K562 (cell line): ENCODE measurements around the gene ZNF860. TPM values are rescaled to one million over a fixed set of nuclear protein-coding genes. Genes with fewer than 3 reads are reported as not detected.

Source experiments
- CBX2 ChIP-seq: fragments of 200-600 bp; sonication (generic); IDR thresholded peaks from one replicate; pipeline ENCODE4 v1.6.1; 2012; ENCODE audit warnings: mild to moderate bottlenecking, low read length, inconsistent platforms; ENCODE audit not compliant: insufficient read depth, poor library complexity, severe bottlenecking
- E2F3 ChIP-seq: fragments of 250-450 bp; sonication (Bioruptor Pico); IDR thresholded peaks from 2 replicates; pipeline ENCODE4 v1.4.0; 2020; ENCODE audit warnings: mild to moderate bottlenecking
- GATA2 ChIP-seq: sonication (generic); formaldehyde crosslinking; IDR thresholded peaks from 2 replicates; pipeline ENCODE4 v1.4.0; 2020; ENCODE audit warnings: mild to moderate bottlenecking, missing genetic modification reagents
- KLF1 ChIP-seq: fragments of 450-650 bp; IDR thresholded peaks from 2 replicates; pipeline ENCODE4 v1.6.1; 2016; ENCODE audit warnings: missing genetic modification characterization, missing compliant biosample characterization
- MTA3 ChIP-seq: fragments of 450-650 bp; formaldehyde crosslinking; IDR thresholded peaks from 2 replicates; pipeline ENCODE4 v1.6.1; 2017; ENCODE audit warnings: mild to moderate bottlenecking, borderline replicate concordance
- NRF1 ChIP-seq, 2 experiments: fragments of 450-650 bp; IDR thresholded peaks in 1 of 2; conservative IDR thresholded peaks in 1 of 2; 2 replicates each; pipeline ENCODE4 v1.6.1; 2014; ENCODE audit warnings: mild to moderate bottlenecking in 2 of 2
- PHF20 ChIP-seq: fragments of 450-650 bp; IDR thresholded peaks from 2 replicates; pipeline ENCODE4 v1.6.1; 2018; ENCODE audit not compliant: partially characterized antibody
- RBM15 ChIP-seq: fragments of 200-400 bp; formaldehyde crosslinking; IDR thresholded peaks from 2 replicates; pipeline ENCODE4 v1.6.1; 2018; ENCODE audit warnings: mild to moderate bottlenecking, low read length, moderate library complexity; ENCODE audit not compliant: insufficient read depth
- SFPQ ChIP-seq: fragments of 200-400 bp; formaldehyde crosslinking; IDR thresholded peaks from 2 replicates; pipeline ENCODE4 v1.6.1; 2017; ENCODE audit warnings: mild to moderate bottlenecking, low read depth, low read length, moderate library complexity
- SIRT6 ChIP-seq: IDR thresholded peaks from one replicate; pipeline ENCODE4 v1.6.1; 2012; ENCODE audit warnings: low read depth, mild to moderate bottlenecking, control low read depth, inconsistent platforms, low read length, moderate library complexity
- SLC30A9 ChIP-seq: fragments of 250-450 bp; sonication (Bioruptor Pico); IDR thresholded peaks from 2 replicates; pipeline ENCODE4 v1.8.0; 2022; ENCODE audit warnings: mild to moderate bottlenecking, moderate library complexity
- TBP ChIP-seq: optimal IDR thresholded peaks from 2 replicates; pipeline ENCODE3; 2011; ENCODE audit warnings: low read depth, low read length, improper control_type of control experiment
- THRAP3 ChIP-seq: fragments of 450-650 bp; IDR thresholded peaks from 2 replicates; pipeline ENCODE4 v1.6.1; 2016; ENCODE audit warnings: mild to moderate bottlenecking, inconsistent platforms, borderline replicate concordance
- polyA plus RNA-seq, 8 experiments: library from polyadenylated mRNA; depleted of rRNA in 4 of 8; stranded (reverse) in 5 of 8; unstranded in 3 of 8; fragments of >200 nt; fragmentation: Nextera tagmentation in 2 of 8; fragmentation: Illumina TruSeq in 1 of 8; extraction: Ambion mirVana in 2 of 8; extraction: Trizol in 1 of 8; gene quantifications; 2 replicates each; pipeline versions ENCODE4 v1.2.1 to v1.2.3, GENCODE V29; 2011 to 2014; ENCODE audit warnings: inconsistent platforms in 1 of 8, missing spikeins in 1 of 8
- total RNA-seq, 7 experiments: library from RNA; depleted of rRNA in 6 of 7; stranded (reverse); fragments of >200 nt in 6 of 7; fragmentation: Illumina TruSeq in 2 of 7; extraction: Trizol in 2 of 7; gene quantifications; 2 replicates each; pipeline versions ENCODE4 v1.2.1 to v1.2.3, GENCODE V29; 2011 to 2021; ENCODE audit warnings: low replicate concordance in 1 of 7

Gene ZNF860
- total and polyA plus RNA-seq, 9 of the 15 experiments (the other 6 are each of a cell fraction or from before 2014, with no cell fraction given) = not detected

GRCh38 chr3:31976302-31976701 lies 5.2 kb upstream of the ZNF860 start (continued):
- TF ChIP-seq NRF1 (conservative IDR thresholded peaks at IDR 0.05 in 1 of 2, IDR thresholded peaks at IDR 0.05 in 1 of 2) = no peak
- TF ChIP-seq SIRT6 = no peak
- TF ChIP-seq KLF1 (tag) = no peak
- no peak for TF ChIP-seq E2F3
- no peak for TF ChIP-seq GATA2
- TF ChIP-seq SFPQ = no peak
- TF ChIP-seq RBM15 = no peak
- no peak for TF ChIP-seq MTA3
- no peak for TF ChIP-seq TBP
- no peak for TF ChIP-seq THRAP3
- no peak for TF ChIP-seq CBX2
- TF ChIP-seq SLC30A9 (CRISPR knock-in tag) = no peak
- TF ChIP-seq PHF20 = no peak
